ENCODE measurements around the gene DZIP1L.
"Not testable (repeated sequence)": the region's sequence is repeated elsewhere in the genome, so short reads cannot be mapped to it uniquely, and the experiment has no call there.

Gene DZIP1L

DNA sequence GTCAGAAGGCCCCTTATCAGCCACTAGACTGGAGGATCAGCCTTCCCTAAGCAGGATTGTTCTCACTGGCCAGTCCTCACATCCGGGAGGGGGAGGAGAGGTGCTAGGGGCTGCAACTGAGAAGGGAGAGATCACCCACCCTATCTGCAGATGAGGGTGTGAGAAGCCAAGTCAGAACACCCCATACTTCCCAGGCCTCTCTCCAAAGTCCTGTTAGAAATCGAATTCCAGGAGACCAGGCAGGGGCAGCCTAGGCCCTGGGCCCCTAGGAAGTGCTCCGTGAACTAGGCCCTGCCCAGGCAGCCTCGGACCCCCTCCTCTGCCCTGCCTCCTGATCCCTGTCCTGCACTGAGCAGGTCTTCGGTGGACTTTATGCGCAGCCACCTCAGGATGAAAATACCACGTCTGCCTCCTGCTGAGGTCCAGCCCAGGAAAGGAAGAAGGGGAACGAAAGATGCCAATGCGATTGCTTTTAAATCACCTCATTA lies 933 bp downstream of the DZIP1L start:
- no peak for DNase-seq (ENCODE audit: low read depth)

DNA sequence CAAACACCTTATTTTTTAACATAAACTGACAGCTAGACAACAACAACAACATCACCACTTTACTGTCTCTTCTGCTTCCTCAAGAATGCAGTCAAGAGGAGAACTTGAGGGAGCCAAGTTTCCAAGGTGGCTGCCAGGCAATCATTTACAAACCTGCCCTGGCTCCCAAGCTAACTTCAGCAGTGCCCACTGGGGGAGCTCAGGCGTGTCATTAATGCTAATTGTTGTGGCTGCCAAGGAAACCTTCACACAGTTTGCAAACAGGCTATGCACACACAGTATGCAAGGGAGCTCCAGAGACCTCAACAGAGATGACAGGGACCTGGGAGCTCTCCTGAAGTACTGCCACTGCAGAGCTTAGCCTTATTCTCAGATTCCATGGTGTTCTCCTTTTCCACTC lies 2.1 kb downstream of the DZIP1L start:
- no peak for DNase-seq (ENCODE audit: low read depth)

DNA sequence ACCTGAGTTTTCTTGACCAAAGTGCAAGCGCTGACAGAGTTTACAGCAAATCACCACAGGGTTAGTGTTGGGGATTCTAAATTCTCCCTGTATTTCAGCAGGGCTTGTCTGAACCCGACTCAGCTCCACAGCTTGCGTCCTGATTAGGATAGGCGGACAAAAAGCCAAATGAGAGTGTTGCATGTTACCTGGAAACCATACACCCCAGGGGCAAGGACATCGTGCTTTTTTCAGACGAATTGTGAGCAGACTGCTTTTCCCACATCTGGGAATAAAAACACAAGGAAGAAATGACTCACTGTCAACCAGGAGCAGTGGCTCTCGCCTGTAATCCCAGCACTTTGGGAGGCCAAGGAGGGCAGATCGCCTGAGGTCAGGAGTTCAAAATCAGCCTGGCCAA lies 3.0 kb downstream of the DZIP1L start:
- no peak for DNase-seq (ENCODE audit: low read depth)

DNA sequence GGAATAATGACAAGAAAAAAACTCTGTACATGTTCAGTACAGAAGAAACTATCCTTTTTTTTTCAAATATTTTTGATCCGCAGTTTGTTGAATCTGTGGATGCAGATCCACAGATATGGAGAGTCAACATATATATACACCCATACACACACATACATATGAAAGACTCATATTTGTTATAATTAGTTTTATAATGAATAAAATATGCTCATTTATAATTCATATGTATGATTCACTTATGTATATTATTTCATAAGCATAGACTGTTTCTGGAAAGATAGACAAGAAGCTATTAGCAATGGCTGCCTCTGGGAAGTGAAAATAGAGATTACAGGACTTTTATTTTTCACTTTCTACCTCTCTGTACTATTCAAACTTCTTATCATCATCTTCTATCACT lies 9.8 kb downstream of the DZIP1L start:
- no peak for DNase-seq (ENCODE audit: low read depth)

DNA sequence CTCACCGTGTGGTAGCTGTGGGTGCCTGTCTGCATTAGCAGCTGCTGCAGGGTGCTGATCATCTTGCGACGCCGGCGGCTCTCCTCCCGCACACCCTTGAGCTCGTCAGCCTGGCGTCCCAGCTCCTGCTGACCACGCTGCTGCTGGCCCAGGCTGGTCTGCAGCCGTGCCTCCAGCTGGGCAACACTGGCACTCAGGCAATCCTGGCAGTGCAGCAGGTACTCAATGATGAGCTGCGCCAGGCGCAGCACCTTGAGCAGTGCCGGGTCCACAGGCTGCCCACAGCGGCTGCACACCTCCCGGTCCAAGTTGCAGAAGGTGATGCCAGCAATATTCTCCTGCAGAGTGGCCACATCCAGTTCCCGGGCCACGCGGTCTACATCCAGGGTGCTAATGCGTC lies 11.9 kb downstream of the DZIP1L start:
- no peak for DNase-seq (ENCODE audit: low read depth)

DNA sequence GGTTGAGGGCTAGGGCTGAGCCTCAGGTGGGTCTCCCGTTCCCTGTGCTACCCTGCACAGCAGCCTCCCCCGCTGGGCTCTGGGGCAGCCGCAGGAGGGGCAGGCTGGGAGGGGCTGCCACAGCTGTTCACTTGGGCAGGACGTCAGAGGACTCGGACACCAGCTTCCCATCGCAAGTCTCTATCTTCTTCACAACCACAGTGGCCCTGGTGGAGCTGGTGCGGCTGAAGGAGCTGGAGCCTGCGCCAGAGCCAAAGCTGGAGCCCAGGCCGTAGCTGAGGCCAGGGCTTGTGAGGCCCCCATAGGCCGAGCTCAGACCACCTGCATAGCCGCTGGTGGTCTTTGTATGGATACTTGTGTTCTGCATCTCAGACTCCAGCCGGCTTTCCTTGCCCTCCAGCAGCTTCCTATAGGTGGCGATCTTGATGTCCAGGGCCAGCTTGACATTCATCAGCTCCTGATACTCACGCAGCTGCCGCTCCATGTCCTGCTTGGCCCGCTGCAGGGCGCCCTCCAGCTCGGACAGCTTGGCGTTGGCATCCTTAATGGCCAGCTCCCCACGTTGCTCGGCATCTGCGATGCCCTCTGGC lies 14.0 kb downstream of the DZIP1L start:
- DNase-seq (ENCODE audit: low read depth) = not testable (repeated sequence)

DNA sequence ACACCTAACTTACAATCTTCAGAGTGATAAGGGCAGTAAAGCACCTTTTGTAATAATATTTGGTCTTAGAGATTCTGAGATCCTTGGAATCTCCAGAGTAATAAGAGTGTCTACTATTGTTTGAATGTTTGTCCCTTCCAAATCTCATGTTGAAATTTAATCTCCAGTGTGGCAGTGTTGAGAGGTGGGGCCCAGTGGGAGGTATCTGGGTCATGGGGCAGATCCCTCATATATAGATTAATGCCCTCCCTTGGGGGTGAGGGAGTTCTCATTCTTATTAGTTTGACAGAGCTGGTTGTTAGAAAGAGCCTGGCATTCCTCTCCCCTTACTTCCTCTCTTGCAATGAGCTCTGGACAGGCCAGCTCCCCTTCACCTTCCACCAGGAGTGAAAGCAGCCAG lies 16.0 kb downstream of the DZIP1L start:
- no peak for DNase-seq (ENCODE audit: low read depth)

DNA sequence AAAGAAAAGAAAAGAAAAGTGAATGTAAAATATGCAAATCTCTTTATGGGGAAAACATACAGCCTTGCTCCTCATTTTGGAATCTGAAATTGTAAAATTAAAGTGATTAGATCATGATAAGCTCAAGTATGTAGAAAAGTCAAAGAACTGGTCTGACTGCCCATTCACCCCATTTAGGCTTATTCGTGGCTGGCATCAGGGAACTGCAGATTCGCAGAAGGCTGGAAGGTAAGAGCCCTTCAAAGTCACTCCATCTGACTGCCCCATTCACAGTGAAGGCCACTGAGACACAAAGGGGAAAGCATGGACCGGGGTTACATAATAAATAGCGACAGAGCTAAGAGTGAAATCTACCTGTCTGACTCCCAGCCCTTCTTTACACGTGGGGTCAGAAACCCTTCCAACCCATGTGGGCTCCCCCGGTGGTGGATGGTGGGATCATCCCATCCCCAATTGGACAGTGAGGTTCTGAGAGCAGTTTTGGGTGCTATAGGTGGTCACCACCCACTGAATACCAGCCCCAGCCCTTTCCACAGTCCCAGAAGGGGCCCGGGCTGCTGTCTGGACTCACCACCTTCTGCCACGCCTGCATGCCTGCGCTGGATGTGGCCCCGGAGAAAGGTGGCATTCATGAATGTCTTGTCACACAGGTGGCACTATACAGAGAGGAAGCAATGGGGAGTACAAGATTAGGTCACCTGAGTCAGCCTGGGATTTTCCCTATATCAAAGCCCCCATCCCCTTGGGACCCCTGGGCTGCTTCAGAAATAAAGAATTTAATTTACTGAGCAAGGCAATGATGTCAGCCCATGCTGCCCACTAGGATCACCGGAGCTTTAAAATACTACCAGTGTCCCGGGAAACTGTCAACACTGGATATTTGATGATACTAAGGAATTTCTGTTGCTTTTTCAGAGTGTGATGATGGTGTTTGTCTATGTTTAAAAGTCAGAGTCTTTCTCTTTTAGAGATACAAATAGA lies 17.9 kb downstream of the DZIP1L start:
- no peak for DNase-seq (ENCODE audit: low read depth)

DNA sequence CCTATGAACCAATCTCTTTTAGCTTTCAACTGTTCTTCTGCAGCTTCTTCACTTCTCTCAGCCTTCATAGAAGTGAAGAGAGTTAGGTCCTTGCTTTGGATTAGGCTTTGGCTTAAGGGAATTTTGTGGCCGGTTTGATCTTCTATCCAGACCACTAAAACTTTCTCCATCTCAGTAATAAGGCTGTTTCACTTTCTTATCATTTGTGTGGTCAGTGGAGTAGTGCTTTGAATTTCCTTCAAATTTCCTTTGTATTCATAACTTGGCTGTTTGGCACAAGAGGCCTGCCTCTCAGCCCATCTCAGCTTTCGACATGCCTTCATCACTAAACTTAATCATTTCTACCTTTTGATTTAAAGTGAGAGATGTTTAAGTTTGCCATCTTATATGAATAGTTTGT lies 21.7 kb downstream of the DZIP1L start:
- no peak for DNase-seq (ENCODE audit: low read depth)

DNA sequence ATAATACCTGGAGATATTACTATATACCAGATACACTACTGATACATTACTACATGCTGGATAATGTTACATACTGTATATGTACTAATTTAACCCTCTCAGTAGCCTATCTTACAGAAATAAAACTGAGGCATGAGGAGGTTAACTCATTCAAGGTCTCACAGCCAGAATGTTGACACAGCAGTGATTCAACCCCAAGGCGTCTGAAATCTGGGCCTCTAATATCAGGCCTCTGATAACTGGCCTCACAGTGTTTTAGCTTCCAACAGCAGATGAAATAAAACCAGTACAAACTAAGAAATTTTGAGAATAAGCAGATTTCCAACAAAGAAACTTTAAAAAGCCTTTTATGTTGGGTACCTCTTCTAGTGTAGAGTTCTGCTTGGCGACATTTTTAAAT lies 23.4 kb downstream of the DZIP1L start:
- no peak for DNase-seq (ENCODE audit: low read depth)

DNA sequence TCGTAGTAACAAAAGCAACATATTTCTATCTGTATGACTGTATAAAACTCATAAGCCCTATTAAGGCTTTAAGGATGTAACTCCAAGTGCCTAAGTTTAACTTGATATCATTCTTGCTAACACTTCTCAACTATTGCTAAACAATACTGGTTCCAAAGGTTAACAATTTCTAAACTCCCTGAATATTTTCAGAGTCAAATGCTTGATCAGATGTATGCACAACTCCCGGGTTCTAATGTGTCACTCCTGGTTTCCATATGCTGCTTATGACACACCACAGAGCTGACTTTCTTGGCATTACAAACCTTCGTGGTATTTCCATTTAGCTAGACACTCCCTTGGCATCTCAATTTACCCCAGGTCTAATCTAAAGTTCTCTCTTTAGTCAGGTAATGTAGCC lies 26.3 kb downstream of the DZIP1L start:
- no peak for DNase-seq (ENCODE audit: low read depth)

DNA sequence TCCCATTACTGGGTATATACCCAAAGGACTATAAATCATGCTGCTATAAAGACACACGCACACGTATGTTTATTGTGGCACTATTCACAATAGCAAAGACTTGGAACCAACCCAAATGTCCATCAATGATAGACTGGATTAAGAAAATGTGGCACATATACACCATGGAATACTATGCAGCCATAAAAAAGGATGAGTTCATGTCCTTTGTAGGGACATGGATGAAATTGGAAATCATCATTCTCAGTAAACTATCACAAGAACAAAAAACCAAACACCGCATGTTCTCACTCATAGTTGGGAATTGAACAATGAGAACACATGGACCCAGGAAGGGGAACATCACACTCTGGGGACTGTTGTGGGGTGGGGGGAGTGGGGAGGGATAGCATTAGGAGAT lies 29.7 kb downstream of the DZIP1L start:
- DNase-seq (ENCODE audit: low read depth) = not testable (repeated sequence)

DNA sequence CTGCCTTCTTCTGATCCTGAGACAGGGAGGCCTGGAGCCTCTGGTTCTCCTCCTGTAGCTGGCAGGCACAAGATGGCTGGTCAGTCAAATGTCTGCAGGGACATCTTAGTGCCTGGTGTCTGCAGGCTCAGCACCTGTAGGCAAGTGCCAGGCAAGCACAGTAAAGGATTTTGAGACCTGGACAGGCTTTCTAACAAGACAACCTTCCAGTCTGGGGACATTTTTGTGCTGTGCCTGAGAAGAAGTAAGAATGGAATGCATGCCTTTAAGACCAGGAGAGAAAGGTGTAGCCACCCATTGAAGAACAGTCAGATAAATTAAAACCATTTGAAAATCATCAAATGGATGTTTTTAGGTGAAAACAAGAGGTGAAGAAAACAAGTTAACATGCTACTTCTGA lies 31.2 kb downstream of the DZIP1L start:
- no peak for DNase-seq (ENCODE audit: low read depth)

DNA sequence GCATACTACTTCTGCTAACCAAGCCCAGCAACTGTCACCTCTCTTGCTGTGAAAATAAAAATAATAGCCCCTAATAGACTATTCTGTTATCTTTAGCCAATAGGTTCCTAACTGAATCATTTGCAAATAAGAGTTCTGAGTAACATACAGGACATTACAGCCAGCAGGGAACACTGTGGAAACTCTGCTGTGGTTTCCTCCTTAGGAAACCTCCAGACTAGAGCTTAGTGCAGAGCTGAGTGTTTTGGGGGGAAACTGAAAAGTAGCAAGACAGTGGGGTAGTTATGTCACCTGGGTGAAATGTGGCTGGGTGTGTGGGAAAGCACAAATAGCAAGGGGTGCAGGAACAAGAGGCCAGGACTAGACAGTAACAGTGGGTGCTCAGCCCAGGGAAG lies 32.4 kb downstream of the DZIP1L start:
- DNase-seq (ENCODE audit: low read depth) = no peak

DNA sequence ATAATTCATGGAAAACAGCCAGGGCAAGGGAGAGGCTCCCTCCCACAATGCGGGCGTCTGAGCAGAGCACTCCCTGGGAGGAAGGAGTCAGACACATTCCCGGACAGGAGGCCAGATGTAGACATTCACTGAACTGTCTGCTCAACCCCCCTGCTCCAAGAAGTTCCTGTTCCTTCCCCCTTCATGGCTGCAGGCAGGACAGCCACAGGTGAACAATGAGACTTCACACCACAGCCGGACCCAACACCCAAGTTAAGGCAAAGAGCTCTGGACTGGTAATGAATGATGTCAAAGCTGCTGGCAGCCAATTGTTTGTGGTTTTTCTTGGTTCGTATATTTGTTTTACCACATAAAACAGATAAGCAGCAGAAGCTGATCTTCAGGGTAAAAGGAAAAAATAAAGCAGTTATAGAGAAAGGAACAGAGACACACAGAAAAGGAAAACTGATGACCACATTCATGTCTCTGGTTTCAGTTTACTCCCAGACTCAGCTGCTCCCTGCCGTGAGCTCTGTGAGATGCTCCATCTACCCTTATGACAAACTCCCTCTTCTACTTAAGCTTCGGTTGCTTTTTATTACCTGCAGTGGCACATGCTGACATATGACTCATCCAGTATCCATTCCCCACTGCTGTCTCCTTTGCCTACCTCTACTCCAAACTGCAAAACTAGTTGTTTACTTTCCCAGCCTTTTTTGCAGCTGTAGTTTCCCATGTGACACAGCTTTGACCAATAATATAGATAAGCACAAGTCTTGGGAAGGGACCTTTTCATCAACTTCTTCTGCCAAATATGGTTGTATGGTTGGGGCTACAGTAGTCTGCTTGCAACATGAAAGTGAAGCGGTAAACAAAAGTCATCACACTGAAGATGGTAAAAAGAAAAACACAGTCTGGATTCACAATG lies 33.1 kb downstream of the DZIP1L start:
- DNase-seq (ENCODE audit: low read depth) = no peak

DNA sequence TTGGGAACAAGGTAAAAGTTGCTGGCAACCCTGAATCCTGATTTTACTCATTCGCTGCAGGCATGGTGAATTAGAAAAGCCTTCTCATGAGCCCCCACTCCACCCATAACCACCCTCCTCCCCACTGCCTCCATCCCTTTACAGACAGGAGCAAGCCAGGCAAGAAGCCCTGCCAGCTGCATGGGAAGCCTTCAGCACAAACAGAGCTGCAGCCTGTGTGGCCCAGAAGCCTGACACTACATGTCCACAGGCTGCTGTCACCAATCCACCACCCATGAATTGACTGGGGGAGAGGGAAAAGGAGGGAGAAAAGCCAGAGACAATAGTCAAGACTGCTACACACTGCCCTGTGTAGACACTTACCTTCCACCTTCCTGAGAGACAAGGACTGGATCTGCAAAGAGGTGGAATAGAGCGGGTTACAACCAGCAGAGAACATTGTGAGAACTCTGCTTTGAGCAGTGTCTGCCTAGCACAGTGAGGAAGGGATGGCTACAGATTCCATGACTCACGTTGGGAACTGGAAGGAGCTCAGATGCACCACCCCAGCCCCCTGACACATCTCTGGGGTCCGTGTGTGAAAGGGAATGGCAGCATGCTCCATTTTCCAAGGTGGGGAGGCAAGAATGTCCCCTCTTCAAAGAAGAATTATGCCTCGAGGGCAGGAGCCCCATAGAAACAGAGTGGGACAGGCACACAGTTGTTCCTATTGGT lies 33.9 kb downstream of the DZIP1L start:
- DNase-seq (ENCODE audit: low read depth) = no peak

DNA sequence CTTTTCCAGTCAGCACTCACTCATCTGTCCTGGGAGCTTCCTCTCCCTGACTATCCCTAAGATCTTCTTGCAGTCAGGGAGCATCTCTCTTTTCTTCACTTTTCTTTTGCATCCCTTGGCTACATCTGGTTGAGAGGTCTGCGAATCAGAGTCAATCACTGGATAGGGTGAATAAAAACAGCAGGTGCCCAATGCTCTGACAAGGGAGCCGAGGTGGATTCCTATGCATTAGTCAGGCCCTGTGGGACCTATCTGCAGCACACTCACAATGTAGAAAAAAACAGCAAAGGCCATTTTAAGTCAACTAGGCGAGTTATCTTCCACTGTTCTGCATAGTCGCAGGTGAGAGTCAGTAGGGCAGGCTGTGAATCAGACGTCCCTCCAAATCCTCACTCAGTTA lies 35.5 kb downstream of the DZIP1L start:
- DNase-seq (ENCODE audit: low read depth) = no peak

DNA sequence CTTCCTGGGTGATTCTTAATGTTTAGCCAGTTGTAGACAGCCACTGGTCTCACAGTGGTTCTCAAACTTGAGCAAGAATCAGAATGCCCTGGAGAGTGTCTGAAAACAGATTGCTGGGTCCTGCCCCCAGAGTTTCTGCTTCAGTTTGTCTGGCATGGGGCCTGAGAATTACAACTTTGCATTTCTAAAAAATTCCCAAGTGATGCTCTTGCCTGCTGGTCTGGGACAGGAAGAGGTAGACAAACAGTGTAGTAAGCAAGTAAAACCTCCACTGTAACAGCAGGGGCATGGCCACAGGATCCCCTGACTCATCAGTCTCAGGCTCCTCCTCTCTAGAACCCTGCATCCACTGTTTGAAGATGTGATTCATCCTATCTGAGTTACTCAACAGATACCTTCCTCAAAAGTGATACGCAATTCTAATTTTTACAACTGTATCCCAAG lies 36.5 kb downstream of the DZIP1L start:
- DNase-seq (ENCODE audit: low read depth) = no peak

DNA sequence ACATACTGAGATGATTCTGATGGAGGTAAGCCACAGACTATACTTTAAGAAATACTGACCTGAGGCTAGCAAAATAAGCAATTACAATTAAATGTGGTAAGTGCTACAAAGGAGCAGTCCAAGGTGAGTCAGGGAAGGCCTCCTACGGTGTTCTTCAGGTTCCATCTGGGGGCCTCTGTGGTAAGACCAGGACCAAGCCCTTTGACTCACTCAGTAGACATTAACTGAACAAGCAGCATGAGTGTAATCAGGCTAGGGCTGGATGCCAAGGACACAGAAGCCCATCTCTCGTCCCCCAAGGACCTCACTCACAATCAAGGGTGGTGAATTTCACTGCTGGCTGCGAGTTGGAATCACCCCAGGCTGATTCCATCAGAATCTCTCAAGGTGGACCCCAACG lies 37.3 kb downstream of the DZIP1L start:
- DNase-seq (ENCODE audit: low read depth) = no peak

DNA sequence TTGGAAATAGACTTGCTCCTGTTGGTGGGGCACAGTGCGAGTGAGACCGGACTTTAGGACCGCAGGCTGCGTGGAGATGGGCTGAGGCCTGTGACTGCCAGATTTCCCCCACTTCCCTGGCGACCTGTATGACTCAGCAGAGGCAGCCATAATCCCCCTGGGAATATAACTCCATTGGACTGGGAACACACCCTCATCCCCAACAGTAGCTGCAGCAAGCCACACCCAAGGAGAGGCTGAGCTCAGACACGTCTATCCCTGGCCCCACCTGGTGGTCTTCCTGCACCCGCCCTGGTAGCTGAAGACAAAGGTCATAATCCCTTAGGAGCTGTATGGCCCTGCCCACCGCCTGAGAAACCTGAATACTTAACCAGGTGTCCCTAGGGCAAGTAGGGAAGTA lies 42.6 kb downstream of the DZIP1L start:
- no peak for DNase-seq (ENCODE audit: low read depth)

DNA sequence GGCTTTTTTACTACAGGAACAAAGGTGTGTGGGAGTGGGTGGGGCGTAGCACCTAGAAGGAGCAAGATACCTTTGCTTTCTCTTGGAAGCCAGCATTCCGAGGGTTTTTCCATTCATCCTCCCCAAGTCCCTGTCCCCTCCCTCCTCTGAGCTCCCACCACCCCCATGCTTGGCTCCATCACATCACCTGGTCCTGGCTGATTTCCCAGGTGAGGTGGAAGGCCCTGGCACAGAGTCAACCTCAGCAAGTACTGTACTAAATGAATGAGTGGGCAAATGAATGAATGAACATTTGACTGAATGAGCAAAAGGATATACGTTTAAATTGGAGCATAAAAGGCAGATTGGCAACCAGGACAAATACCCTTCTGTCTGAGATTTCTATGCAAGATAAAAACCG lies 45.4 kb downstream of the DZIP1L start:
- DNase-seq (ENCODE audit: low read depth) = no peak
